ENCODE results near the gene CALML6.

- TF ChIP-seq POLR2A (IDR thresholded peaks at IDR 0.05) = no peak
- TF ChIP-seq, protein P1, sequence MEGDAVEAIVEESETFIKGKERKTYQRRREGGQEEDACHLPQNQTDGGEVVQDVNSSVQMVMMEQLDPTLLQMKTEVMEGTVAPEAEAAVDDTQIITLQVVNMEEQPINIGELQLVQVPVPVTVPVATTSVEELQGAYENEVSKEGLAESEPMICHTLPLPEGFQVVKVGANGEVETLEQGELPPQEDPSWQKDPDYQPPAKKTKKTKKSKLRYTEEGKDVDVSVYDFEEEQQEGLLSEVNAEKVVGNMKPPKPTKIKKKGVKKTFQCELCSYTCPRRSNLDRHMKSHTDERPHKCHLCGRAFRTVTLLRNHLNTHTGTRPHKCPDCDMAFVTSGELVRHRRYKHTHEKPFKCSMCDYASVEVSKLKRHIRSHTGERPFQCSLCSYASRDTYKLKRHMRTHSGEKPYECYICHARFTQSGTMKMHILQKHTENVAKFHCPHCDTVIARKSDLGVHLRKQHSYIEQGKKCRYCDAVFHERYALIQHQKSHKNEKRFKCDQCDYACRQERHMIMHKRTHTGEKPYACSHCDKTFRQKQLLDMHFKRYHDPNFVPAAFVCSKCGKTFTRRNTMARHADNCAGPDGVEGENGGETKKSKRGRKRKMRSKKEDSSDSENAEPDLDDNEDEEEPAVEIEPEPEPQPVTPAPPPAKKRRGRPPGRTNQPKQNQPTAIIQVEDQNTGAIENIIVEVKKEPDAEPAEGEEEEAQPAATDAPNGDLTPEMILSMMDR (IDR thresholded peaks at IDR 0.05) = no peak
These were observed 3.6 kb upstream of the CALML6 start for GRCh38 chr1:1911350-1912041.
